SW 1271 (cell line): ENCODE measurements around the gene EAF1.
"Not testable (repeated sequence)": the region's sequence is repeated elsewhere in the genome, so short reads cannot be mapped to it uniquely, and the experiment has no call there.

Source experiments
- DNase-seq, 2 experiments: peaks; one replicate each; lab custom pipeline; 2025; lab: John Stamatoyannopoulos, UW

EAF1 gene

DNA sequence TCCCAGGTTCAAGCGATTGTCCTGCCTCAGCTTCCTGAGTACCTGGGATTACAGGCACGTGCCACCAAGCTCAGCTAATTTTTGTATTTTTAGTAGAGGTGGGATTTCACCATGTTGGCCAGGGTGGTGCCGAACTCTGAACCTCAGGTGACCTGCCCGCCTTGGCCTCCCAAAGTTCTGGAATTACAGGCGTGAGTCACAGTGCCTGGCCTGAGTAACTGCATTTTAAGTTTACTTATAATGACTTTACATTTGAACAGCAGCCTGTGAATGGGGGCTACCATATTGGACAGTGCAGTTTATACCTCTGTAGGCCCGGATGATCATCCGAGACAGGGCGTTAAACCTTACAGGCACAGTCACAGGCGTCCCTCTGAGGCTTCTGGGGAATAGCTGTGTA is 24.8 kb downstream of the EAF1 start:
- no peak for DNase-seq

DNA sequence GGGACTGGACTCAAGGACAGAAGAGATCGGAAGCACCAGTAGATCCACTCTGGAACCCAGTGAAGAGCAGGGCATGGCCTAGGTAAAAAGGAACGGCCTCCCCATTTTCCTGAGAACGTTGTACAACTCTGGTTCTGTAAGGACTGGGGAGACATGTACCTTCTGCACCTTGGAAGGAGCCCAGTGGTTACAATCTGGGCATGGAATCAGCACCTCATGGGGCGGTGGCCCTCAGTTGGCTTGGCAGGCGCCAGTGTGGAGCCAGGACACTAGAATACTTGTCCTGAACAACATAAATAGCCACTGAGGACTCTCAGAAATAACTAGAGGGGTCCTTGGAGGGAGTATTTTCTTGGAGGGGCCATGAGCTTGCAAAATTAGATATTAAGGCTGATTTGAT is 25.6 kb downstream of the EAF1 start:
- DNase-seq, result no peak

GRCh38 chr3:15453501-15453900 is 26.1 kb downstream of the EAF1 start:
- DNase-seq, result no peak

DNA sequence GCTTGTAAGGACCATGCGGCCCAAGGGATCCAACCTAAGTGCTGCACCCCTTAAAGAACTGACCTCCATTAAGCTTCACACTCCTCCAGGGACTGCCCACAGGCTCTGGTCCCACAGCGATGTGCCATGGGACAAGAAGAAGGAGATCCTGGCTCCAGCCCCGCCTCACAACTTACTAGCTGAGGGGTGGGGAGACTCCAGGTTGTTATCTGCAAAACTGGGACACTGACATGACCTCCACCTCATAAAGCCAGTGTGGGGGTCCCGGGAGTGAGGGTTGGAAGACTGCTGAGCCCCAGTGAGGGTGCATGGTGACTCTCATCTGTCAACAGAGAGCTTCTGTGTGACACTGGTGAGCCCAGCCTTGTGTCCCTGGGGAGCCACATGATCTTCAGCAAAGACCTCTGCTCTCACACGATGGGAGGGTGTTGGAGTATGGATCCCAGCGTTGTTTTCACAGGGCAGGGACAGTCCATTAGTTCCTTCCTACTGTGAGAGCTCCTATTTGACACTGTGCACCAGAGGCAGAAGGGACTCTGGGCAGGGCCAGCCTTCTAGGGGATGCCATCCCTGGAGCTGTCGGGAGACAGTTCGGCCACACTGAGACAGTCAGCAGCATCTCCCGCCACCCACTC is 26.7 kb downstream of the EAF1 start:
- DNase-seq, result no peak

DNA sequence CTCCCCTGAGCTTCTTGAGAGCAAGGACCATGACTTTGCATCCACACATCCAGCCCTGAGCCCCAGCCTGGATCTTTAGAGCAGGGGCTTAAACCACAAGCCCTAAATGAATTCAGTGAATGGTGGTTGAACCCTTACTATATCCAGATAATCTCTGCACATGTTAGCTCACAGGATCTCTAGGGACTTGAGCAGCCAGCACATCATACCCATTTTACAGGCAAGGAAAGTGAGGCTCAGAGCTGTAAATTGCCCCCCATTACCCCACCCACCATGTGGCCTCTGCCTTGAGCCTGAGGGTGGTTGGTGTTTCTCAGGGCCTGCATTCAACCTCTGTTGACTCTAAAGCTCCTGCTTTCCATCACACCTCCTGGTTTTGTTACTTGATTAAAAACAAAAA is 27.6 kb downstream of the EAF1 start:
- no peak for DNase-seq

- DNase-seq, result no peak
These were observed 28.4 kb downstream of the EAF1 start for GRCh38 chr3:15455756-15456155.

GRCh38 chr3:15456321-15456720 is 28.9 kb downstream of the EAF1 start:
- no peak for DNase-seq

DNA sequence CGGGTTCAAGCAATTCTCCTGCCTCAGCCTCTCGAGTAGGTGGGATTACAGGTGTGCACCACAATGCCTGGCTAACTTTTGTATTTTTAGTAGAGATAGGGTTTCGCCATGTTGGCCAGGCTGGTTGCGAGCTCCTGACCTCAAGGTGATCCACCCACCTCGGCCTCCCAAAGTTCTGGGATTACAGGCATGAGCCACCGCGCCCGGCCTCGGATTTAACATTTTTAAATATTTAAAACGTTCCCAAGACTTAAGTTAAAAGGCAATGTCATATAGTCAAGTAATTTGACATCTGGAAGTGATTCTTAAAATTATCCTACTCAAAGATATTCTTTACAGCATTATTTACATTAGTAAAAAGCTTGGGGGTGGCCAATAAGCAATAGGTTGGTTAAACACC is 29.5 kb downstream of the EAF1 start:
- DNase-seq, result not testable (repeated sequence)

DNA sequence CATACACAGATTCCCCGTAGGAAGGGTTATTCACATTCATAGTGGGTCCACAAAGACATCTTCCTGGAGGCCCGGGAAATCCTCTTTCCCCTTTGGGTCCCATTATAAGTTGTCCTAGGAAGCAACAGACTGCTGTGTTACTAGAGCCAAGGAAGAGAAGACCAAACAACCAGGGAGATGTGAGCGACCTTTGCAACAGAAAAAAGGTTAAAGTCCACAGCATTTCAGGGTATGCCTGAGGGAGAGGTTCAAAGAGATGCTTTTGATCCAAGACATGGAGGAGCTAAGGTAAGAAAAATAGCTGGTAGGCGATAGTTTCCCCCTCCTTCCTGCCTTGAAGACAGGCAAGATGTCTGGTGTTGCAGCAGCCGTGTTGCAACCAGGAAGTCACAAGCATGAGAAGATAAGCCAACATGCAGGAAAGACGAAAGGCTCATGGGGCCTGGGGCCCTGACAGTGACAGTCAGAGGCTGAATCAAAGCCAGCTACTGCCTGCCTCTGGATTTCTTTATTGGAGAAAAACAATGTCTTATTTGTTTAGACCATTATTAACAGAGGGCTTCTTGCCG is 30.9 kb downstream of the EAF1 start:
- DNase-seq, result no peak

GRCh38 chr3:15460891-15461531 is 33.6 kb downstream of the EAF1 start:
- no peak for DNase-seq

- DNase-seq, result no peak
These were observed 35.1 kb downstream of the EAF1 start for GRCh38 chr3:15462451-15462850.

GRCh38 chr3:15465876-15466585 is 38.6 kb downstream of the EAF1 start:
- DNase-seq, result no peak

DNA sequence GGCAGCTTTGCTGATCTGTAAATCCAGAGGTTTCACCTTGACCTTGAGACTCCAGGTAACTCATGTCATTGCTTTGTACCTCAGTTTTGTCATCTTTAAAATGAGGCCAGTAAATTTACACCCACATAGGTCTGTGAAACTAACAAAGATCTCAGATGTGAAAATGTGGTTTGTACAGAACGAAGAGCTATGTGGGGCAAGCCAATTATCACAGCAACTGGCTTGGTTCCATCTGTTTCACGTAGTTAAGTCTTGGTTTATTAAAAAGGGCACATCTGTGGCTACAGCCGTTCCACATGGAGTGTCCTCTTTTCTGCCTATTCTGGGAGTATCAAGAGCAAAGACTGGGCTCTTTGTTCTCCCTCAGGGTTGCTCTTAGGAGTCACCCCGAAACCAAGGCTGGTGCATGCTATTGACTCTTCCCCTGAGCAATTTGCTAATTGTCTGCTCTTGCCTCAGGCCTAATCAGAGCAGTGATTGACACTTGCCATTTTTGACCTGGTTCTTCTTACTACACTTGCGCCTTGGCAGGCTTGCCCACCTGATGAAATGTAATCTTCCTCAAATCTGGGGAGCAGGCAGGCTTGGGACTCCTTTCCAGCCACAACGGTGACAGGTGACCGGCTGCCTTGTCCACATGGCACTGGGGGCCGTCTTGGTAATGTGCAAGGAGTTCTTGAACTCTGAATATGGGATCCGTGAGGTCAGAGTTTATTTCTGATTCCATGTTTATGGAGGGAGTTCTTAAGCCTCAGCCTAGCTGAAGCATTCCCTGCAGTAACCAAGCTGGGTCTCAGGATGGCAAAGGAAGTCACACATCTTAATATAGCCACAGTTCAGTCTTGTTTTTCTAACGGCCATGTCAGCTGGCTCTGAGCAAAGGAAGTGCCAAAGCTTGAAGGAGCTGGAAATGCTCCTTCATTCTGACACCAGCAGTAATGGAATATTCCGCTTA is 40.1 kb downstream of the EAF1 start:
- DNase-seq, result no peak

DNA sequence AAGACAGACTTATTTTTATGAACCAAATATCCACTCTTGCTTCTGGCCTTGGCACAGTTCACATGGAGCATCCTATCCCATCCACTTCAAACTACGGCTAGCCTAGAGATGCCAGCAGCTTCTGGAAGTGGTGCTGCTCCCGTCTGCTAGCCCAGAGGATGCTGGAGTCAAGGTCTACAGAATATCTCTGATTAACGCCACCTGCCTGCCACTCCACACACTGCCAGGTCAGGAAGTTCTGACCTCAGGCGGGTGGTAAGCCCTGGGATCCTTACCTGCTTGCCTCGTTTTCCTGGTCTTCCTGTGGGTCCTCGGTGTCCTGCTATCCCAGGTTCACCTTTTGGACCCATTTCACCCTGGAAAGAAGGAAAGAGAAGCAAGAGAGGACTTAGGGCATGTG is 42.9 kb downstream of the EAF1 start:
- no peak for DNase-seq

- no peak for DNase-seq
These were observed 43.5 kb downstream of the EAF1 start for GRCh38 chr3:15470849-15471248.

- DNase-seq, result no peak
These were observed 44.5 kb downstream of the EAF1 start for GRCh38 chr3:15471861-15472260.

DNA sequence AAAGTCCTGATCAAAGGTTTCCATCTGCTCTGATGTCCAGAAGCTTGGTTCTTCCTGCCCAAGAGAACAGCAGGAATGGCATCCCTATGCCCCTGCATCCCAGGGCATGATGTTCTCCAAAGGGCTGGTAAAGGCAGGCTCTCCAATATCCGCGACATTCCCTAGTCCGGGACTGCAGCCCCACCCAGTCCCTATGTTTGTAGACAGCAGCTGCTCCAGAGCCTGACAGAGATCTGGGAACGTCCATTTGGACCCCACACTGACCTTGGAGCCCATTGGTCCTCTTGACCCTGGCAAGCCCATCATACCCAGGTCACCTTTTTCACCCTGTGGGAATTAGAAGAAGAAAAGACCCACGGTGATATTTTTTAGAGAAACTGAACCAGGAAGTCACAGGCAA is 47.8 kb downstream of the EAF1 start:
- no peak for DNase-seq

GRCh38 chr3:15476378-15476777 is 49.0 kb downstream of the EAF1 start:
- no peak for DNase-seq

- DNase-seq, result no peak
These were observed 50.7 kb downstream of the EAF1 start for GRCh38 chr3:15477951-15478639.

- no peak for DNase-seq
These were observed 51.2 kb downstream of the EAF1 start for GRCh38 chr3:15478640-15478979.

- no peak for DNase-seq
These were observed 52.2 kb downstream of the EAF1 start for GRCh38 chr3:15479400-15480224.
